ENCODE data around the gene MTA1.
A peak's percentile ranks its signal among the peaks of the same experiment; 100 is the strongest.

Gene MTA1

GRCh38 chr14:105471297-105471821 lies 51.7 kb downstream of the MTA1 start:
- no peak for DNase-seq (ENCODE audit: low read depth in 1 of 2, low spot score in 1 of 2)
- no peak for TF ChIP-seq JUND (IDR thresholded peaks at IDR 0.05; ENCODE audit: low read depth)
- in situ Hi-C loops (cut with HindIII; ENCODE audit: low pct_unique_long_range_greater_than_20kb, low sequenced_read_pairs): no loop called here

DNA sequence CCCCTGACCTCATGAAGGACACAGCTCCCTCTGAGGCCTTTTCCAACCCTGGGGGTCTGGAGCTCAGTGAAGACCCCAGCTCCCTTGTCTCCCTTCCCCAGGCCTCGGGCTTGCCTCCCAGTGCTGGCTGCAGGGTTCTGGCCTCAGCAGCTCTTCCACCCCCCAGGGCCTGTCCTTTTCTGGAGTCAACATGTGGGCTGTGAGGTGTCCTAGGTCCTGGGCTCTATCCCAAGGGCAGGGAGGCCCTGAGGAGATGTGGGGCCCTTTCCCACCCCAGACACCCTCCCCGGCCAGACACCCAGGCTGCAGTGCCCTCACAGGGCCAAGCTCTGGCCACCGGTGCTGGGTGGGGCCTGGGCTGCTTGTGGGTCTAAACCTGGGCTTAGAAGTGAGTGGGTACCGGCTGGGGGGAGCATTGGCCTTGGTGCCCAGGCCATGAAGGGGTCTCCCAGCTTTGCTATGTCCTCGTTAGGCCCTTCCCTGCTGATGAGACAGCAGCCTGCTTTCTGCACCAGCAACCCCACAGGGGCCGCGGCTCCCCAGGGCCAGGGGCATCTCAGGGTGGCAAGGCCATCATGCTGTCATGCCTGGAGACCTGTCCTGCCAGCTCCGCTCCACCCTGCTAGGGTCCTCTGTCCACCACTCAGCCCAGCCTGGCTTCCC lies 52.3 kb downstream of the MTA1 start:
- no peak for TF ChIP-seq JUND (IDR thresholded peaks at IDR 0.05; ENCODE audit: low read depth)
- no peak for DNase-seq (ENCODE audit: low read depth in 1 of 2, low spot score in 1 of 2)
- in situ Hi-C loops (cut with HindIII; ENCODE audit: low pct_unique_long_range_greater_than_20kb, low sequenced_read_pairs): no loop called here

- in situ Hi-C loops (cut with HindIII; ENCODE audit: low pct_unique_long_range_greater_than_20kb, low sequenced_read_pairs): no loop called here
- peak; percentile 83 to 91 for DNase-seq (ENCODE audit: low read depth in 1 of 2, low spot score in 1 of 2)
- no peak for TF ChIP-seq JUND (IDR thresholded peaks at IDR 0.05; ENCODE audit: low read depth)
Measured at GRCh38 chr14:105472486-105472991, 52.9 kb downstream of the MTA1 start.

GRCh38 chr14:105473033-105473676 lies 53.5 kb downstream of the MTA1 start:
- in situ Hi-C loops (cut with HindIII; ENCODE audit: low pct_unique_long_range_greater_than_20kb, low sequenced_read_pairs): no loop called here
- no peak for TF ChIP-seq JUND (IDR thresholded peaks at IDR 0.05; ENCODE audit: low read depth)
- peak; percentile 87 to 91 for DNase-seq (ENCODE audit: low read depth in 1 of 2, low spot score in 1 of 2)

GRCh38 chr14:105473677-105474482 lies 54.3 kb downstream of the MTA1 start:
- in situ Hi-C loops (cut with HindIII; ENCODE audit: low pct_unique_long_range_greater_than_20kb, low sequenced_read_pairs): no loop called here
- DNase-seq (ENCODE audit: low read depth in 1 of 2, low spot score in 1 of 2): peak; percentile 97 to 99
- TF ChIP-seq JUND (IDR thresholded peaks at IDR 0.05; ENCODE audit: low read depth): no peak

DNA sequence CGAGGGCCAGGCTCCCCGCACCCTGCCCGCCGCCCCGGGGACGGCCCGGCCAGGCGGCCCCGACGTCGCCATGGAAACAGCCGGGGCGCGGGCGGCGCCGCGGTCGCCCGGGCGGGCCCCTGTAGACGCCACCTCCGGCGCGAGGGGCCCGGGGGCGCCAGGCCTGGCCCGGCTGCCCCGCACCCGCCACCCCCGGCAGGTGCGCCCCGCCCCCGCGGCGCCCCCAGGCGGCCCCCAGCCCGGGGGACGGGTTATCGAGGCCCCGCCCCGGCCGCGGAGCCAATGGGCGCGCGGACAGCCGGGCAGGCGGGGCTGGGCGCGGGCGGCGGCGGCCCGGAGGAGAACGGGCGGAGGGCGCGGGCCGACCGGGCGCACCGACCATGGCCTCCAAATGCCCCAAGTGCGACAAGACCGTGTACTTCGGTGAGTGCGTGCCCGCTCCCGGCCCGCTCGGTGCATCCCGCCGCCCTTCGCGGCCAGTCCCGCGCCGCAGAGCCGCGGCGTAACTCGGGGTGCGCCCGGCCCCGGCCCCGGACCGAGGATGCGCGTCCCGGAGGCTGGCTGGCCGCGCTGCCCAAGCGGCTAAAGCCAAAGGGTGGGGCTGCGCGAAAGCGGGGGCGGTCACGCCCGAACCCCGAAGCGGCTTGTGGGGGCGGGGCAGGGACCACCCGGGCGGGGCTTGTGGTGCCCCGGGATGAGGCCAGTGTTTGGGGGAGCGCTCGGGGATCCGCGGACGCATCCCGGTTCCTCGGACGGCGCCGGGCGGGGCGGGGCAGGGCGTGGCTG lies 55.0 kb downstream of the MTA1 start, which contains the start of gene CRIP2:
TSS of gene CRIP2 (plus strand) at position 339 of the 786 bp plus-strand sequence. CDS start at position 381, 42 bp downstream.
- TF ChIP-seq JUND (IDR thresholded peaks at IDR 0.05; ENCODE audit: low read depth): no peak
- in situ Hi-C loops (cut with HindIII; ENCODE audit: low pct_unique_long_range_greater_than_20kb, low sequenced_read_pairs): no loop called here
- DNase-seq (ENCODE audit: low read depth in 1 of 2, low spot score in 1 of 2): peak; percentile 87 to 94

DNA sequence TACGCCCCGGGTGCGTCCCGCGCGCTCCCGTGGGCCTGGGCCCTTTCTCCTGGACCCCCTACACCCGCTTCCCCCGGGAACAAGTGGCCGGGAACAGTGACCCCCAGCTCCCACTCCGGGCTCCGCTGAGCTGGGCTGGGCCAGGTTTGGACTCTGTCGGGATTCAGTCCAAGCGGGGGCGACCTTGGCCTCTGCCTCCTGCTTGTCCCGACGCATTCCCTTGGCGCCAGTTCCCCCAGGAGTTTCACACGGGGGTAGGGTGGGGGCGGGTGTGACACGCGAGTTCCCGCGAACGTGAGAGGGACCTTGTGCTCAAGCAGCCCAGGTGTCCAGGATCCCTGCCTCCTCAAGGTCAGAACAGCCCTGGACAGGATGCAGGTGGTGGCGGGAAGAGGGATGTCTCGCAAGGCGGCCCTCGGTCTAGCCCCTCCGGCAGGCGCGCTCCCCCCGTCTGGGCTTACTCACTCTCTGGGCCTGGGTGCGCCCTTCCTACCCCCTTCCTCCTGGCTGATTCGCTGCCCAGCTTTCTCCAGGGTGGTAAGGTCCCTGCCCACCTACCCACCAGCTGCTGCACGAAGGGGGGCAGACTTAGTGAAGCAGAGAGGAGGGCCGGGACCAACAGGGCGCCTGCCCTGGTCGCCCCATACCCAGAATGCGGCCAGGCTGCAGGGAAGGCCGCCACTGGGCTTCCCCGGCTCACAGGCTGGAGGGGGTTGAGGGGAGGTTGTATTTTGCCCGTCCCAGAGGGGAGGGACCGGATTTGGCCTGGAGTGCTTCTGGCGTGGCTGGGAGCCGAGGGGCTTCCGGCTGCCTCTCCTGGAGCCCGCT lies 55.9 kb downstream of the MTA1 start:
- in situ Hi-C loops (cut with HindIII; ENCODE audit: low pct_unique_long_range_greater_than_20kb, low sequenced_read_pairs): no loop called here
- no peak for DNase-seq (ENCODE audit: low read depth in 1 of 2, low spot score in 1 of 2)
- no peak for TF ChIP-seq JUND (IDR thresholded peaks at IDR 0.05; ENCODE audit: low read depth)

- in situ Hi-C loops (cut with HindIII; ENCODE audit: low pct_unique_long_range_greater_than_20kb, low sequenced_read_pairs): no loop called here
- peak; percentile 62 to 65 for DNase-seq (ENCODE audit: low read depth in 1 of 2, low spot score in 1 of 2)
- no peak for TF ChIP-seq JUND (IDR thresholded peaks at IDR 0.05; ENCODE audit: low read depth)
Measured at GRCh38 chr14:105476097-105476830, 56.6 kb downstream of the MTA1 start.

DNA sequence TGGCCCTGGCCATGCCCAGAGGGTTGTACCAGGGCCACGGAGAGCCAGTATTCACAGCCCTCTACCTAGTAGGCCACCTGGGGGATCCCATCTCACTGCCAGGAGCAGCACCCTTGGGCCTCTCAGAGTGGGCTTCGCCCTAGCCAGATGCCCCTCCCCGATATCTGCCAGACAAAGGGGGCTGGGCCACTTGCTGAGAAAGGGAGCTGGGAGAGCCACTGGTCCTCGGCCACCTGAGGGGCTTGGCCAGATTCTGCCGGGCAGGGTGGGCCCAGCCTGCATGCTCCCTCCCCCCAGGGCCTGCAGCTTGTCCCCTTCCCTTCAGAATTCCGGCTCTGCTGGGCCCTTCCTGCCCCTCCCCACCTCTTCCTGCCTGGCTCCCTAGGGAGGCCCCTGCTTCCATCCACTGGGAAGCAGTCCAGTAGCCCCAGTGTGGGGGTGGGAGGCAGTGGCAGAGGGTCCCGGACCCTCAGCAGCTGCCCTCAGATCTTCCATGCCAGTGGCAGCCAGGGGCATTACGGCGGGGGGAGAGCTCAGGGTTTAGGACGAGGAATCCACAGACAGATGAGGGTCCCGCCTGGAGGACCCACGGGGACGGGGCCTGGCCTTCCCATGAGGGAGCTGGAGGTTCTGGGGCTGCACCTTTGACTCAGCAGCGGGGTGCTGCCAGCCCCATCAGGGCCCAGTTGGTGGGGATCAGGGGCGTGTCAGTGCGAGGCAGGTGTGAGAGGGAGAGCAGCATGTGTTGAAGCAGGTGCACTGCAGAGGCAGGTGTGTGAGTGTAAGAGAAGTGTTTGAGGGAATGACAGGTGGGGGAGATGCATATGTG lies 57.4 kb downstream of the MTA1 start:
- no peak for DNase-seq (ENCODE audit: low read depth in 1 of 2, low spot score in 1 of 2)
- in situ Hi-C loops (cut with HindIII; ENCODE audit: low pct_unique_long_range_greater_than_20kb, low sequenced_read_pairs): no loop called here
- no peak for TF ChIP-seq JUND (IDR thresholded peaks at IDR 0.05; ENCODE audit: low read depth)

All from T47D (cell line).